ENCODE measurements around the gene TMTC3. TPM values are rescaled to one million over a fixed set of nuclear protein-coding genes. Genes with fewer than 3 reads are reported as not detected.

TMTC3 gene
- total and polyA plus RNA-seq, 2 donors (not counting 3 experiments of a cell fraction or from before 2014, with no cell fraction given) = 7.8 to 36.5 TPM

- Histone ChIP-seq H3K27ac (ENCODE audit: insufficient read depth, low read depth, low read length) (no peak overlapping the region), H3K4me1 (ENCODE audit: control insufficient read depth, extremely low read depth, insufficient read depth, low read length) (no peaks in the 10 kb centered on the region), H2AFZ (ENCODE audit: low read depth, low read length) (no peak overlapping the region), H3K9me3 (replicated peaks; ENCODE audit: control insufficient read depth, insufficient read depth, low read length) (no peaks in the 10 kb centered on the region), H3K4me2 (ENCODE audit: insufficient read depth, low read length) (no peak overlapping the region), H3K4me3 (replicated peaks in 1 of 3; ENCODE audit: insufficient read depth in 1 of 3, low read depth in 1 of 3, low read length in 3 of 3) (no peak overlapping the region), H3K79me2 (ENCODE audit: control insufficient read depth, insufficient read depth, low read length) (no peaks in the 10 kb centered on the region), H3K9me1 (replicated peaks; ENCODE audit: control insufficient read depth, extremely low read depth, insufficient read depth, low read length) (no peaks in the 10 kb centered on the region), H3K27me3 (ENCODE audit: control insufficient read depth in 2 of 2, insufficient read depth in 2 of 2, low read length in 2 of 2) (no peaks in the 10 kb centered on the region), H3K36me3 (ENCODE audit: control insufficient read depth in 2 of 2, extremely low read depth in 1 of 2, insufficient read depth in 2 of 2, low read length in 2 of 2) (no peaks in the 10 kb centered on the region), H4K20me1 (replicated peaks; ENCODE audit: control insufficient read depth, extremely low read depth, insufficient read depth, low read length) (no peaks in the 10 kb centered on the region), H3K9ac (replicated peaks; ENCODE audit: extremely low read depth, insufficient read depth, low read length) (no peak overlapping the region)
- POLR2A ChIA-PET = no interaction called here
- CTCF ChIA-PET = no interaction called here
- intact Hi-C loops (cut with micrococcal nuclease) (no loop called here), dilution Hi-C loops (cut with MboI; ENCODE audit: extremely low pct_ligation_motif_present, low sequenced_read_pairs) (no loop called here)
- DNase-seq (ENCODE audit: low read depth, low spot score) = no peak
- no TSS peak for BruUV-seq (replicated peaks)
- no peak for FAIRE-seq
- no peak for TF ChIP-seq MYC (IDR thresholded peaks at IDR 0.05; ENCODE audit: low read depth, low read length)
- TF ChIP-seq EZH2 (IDR thresholded peaks at IDR 0.05; ENCODE audit: borderline replicate concordance, low read depth, low read length, severe bottlenecking) = no peak
- no peak for TF ChIP-seq JUN (IDR thresholded peaks at IDR 0.05; ENCODE audit: borderline replicate concordance, insufficient read depth, insufficient read length, low read depth)
- TF ChIP-seq POLR2A (IDR thresholded peaks at IDR 0.05; ENCODE audit: low read depth, low read length) = no peak
- TF ChIP-seq MAX (IDR thresholded peaks at IDR 0.05; ENCODE audit: insufficient read depth, insufficient read length) = no peak
Observed at GRCh38 chr12:88192426-88192825, 50.3 kb downstream of the TMTC3 start.

GRCh38 chr12:88194868-88195267, 52.8 kb downstream of the TMTC3 start:
- no TSS peak for BruUV-seq (replicated peaks)
- intact Hi-C loops (cut with micrococcal nuclease) = no loop called here
- no peaks in the 10 kb centered on the region for H3K36me3 ChIP-seq (ENCODE audit: control insufficient read depth in 2 of 2, extremely low read depth in 1 of 2, insufficient read depth in 2 of 2, low read length in 2 of 2)

More at GRCh38 chr12:88194868-88195267, 52.8 kb downstream of the TMTC3 start:
- H3K4me3 ChIP-seq (replicated peaks in 1 of 3; ENCODE audit: insufficient read depth in 1 of 3, low read depth in 1 of 3, low read length in 3 of 3) = no peak overlapping the region
- no peaks in the 10 kb centered on the region for H3K9me1 ChIP-seq (replicated peaks; ENCODE audit: control insufficient read depth, extremely low read depth, insufficient read depth, low read length)
- no peaks in the 10 kb centered on the region for H3K4me1 ChIP-seq (ENCODE audit: control insufficient read depth, extremely low read depth, insufficient read depth, low read length)
- no peak overlapping the region for H3K4me2 ChIP-seq (ENCODE audit: insufficient read depth, low read length)
- no peak overlapping the region for H3K27ac ChIP-seq (ENCODE audit: insufficient read depth, low read depth, low read length)
- DNase-seq (ENCODE audit: low read depth, low spot score) = no peak
- no peaks in the 10 kb centered on the region for H3K9me3 ChIP-seq (replicated peaks; ENCODE audit: control insufficient read depth, insufficient read depth, low read length)
- no peaks in the 10 kb centered on the region for H3K27me3 ChIP-seq (ENCODE audit: control insufficient read depth in 2 of 2, insufficient read depth in 2 of 2, low read length in 2 of 2)
- dilution Hi-C loops (cut with MboI; ENCODE audit: extremely low pct_ligation_motif_present, low sequenced_read_pairs) = no loop called here
- no peak for FAIRE-seq
- no peaks in the 10 kb centered on the region for H3K79me2 ChIP-seq (ENCODE audit: control insufficient read depth, insufficient read depth, low read length)
- no peak overlapping the region for H3K9ac ChIP-seq (replicated peaks; ENCODE audit: extremely low read depth, insufficient read depth, low read length)
- no peak for TF ChIP-seq POLR2AphosphoS5 (IDR thresholded peaks at IDR 0.05; ENCODE audit: insufficient read depth, low read depth, low read length)
- TF ChIP-seq EZH2 (IDR thresholded peaks at IDR 0.05; ENCODE audit: borderline replicate concordance, low read depth, low read length, severe bottlenecking) = no peak
- no peak for TF ChIP-seq GATA2 (IDR thresholded peaks at IDR 0.05; ENCODE audit: insufficient read depth, insufficient read length, low read depth, low read length)
- no peak for TF ChIP-seq CTCF (IDR thresholded peaks at IDR 0.05; ENCODE audit: extremely low read depth in 1 of 2, insufficient read depth in 1 of 2, low read depth in 1 of 2, low read length in 2 of 2)
- TF ChIP-seq POLR2A (IDR thresholded peaks at IDR 0.05; ENCODE audit: low read depth, low read length) = no peak
- no peak for TF ChIP-seq JUN (IDR thresholded peaks at IDR 0.05; ENCODE audit: borderline replicate concordance, insufficient read depth, insufficient read length, low read depth)
- TF ChIP-seq FOS (IDR thresholded peaks at IDR 0.05; ENCODE audit: borderline replicate concordance, insufficient read depth, low read length) = no peak
- no peak for TF ChIP-seq MAX (IDR thresholded peaks at IDR 0.05; ENCODE audit: insufficient read depth, insufficient read length)
- no peak for TF ChIP-seq MYC (IDR thresholded peaks at IDR 0.05; ENCODE audit: low read depth, low read length)
- CTCF ChIA-PET = no interaction called here
- H4K20me1 ChIP-seq (replicated peaks; ENCODE audit: control insufficient read depth, extremely low read depth, insufficient read depth, low read length) = no peaks in the 10 kb centered on the region
- POLR2A ChIA-PET = no interaction called here
- H2AFZ ChIP-seq (ENCODE audit: low read depth, low read length) = no peak overlapping the region

Data from endothelial cell of umbilical vein (primary cell).